ENCODE data around the gene PPL.

Gene PPL

DNA sequence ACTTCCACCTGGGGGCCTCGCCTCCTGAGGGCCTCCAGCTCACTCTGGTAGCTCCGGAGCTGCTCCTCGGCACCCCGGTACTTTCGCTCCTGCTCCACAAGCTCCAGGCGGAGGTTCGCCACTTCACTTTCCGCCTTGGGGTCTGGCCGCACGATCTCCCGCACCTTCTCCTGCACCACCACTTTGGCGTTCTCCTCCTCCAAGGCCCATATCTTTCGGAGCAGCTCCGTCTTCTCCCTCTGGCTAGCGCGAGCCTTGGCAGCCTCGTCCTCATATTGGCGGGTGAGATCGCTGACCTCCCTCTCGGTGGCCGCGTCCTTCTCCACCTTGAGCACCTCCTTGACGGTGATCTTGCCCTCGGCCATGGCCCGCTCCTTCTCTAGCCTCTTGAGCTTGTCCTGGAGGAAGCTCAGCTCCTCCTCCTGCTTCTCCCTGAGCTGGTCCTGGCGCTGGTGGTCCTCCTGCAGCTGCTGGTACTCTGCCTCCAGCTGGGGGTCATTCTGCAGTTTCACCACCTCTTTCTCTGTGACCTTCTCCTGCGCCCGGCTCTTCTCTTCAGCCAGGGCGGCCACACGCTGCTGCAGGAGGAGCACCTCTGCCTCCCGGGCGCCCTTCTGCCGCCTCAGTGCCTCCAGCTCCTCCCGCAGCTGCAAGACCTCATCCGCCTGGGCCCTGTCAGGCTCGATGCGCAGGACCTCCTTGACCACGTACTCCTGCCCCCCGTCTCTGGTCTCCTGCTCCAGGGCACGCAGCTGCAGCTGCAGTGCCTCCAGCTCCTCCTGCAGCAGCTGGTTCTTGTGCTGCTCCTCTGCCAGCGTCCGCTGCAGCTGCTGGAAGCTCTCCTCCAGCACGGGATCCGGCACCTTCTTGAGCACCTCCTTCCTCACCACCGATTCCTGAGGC is 51.7 kb downstream of the PPL start:
- DNase-seq = no peak

DNA sequence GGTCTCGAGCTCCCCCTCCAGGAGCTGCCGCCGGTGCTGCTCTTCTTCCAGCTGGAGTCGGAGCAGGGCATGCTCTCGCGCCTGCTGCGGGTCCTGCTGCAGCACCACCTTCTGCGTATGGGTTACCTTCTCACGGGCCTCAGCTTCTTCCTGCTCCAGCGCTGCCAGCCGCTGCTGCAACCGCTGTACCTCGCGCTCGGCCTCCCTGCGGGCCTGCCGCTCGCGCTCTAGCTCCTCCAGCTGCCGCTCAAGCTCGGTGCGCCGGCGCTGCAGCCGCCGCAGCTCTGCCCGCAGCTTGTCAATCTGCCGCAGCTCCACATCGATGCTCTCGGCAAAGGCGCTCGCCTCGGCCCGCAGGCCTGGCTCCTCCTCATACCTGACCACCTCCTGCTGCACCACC is 52.7 kb downstream of the PPL start:
- no peak for DNase-seq

- DNase-seq = no peak
These were observed 53.4 kb downstream of the PPL start for GRCh38 chr16:4883501-4883900.

DNA sequence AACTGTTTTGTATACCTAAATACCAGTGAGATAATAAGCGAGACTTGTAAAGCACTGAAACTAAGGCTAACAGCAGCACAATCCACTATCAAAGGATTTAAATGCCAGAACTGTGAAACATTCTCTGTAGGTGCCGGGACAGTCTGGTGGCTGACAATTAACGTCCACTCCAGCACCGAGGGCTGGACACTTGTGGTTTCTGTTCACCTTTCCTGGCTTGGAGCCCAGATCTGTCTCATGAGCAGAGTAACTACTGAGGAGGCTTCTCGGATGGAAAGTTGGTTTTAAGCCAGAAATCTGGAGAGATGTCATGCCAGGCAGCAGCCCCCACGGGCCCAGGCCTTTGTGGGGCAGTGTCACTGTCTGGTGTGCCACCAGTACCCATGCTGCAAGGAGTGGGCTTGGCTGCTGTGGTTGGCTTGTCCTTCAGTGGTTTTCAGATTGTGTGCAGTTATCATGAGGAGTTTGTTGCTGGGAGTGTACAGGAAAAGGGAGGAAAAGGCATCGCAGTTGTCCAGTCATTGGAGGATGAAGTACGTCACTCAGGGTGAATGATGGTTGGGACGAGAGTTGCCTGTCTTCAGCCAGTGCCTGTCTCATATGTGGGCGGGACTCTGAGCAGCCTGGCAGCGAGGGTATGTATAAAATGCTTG is 54.2 kb downstream of the PPL start:
- DNase-seq = peak; percentile 98

GRCh38 chr16:4882000-4882632 is 54.8 kb downstream of the PPL start:
- DNase-seq = no peak

- DNase-seq = no peak
These were observed 56.9 kb downstream of the PPL start for GRCh38 chr16:4880006-4880580.

GRCh38 chr16:4879049-4879448 is 57.9 kb downstream of the PPL start:
- no peak for DNase-seq

DNA sequence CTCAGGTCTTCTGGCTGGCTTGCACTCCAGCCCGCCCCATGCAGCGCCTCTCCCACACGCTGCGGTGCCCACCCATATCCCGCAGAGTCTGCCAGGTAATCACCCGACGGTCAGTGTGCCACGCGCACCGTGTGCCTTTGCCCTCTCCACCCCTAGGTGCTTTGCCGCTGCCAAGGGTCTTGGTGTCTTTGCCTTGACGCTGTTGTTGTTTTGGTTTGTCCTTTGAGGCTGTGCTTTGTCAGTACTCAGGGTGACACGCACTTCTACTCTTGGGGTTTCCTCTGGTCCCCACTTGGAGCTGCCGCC is 59.6 kb downstream of the PPL start:
- DNase-seq = no peak

- no peak for DNase-seq
These were observed 60.1 kb downstream of the PPL start for GRCh38 chr16:4876646-4877379.

GRCh38 chr16:4874666-4875065 is 62.3 kb downstream of the PPL start:
- DNase-seq = no peak

DNA sequence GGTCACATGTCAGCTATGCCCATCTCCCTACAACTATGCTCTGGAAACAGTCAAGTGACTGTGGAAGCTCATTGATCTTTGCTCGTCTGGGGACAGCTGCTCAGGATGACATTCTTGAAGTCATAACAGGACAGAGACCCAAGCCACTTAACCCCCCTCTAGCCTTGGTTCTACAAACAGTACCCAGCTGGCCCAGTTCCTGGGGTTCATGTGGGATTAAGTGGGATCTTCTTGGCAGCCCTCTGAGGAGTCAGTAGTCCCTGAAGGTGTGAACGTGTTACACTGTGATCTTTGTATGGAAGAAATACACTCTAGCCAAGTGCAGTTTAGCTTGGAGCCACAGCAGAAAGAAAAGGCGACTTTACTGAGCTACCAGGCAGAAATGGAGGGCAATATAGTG is 63.9 kb downstream of the PPL start:
- DNase-seq = no peak

DNA sequence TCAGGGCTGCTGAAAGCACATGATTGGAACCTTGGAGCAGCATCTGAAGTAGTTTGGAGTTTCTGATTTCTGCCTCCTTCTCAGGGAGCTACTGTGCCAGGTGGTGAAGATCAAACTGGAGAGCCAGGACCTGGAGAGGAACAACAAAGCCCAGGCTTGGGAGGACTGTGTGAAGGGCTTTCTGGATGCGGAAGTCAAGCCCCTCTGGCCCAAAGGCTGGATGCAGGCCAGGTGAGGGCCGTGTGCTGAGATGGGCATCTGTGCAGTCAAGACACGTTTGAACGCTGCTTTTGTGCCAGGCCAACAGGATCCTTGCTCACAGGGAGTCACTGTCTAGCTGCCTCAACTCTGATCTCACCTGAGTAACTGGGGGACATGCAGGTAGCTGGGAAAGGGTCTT is 65.9 kb downstream of the PPL start:
- DNase-seq = no peak

DNA sequence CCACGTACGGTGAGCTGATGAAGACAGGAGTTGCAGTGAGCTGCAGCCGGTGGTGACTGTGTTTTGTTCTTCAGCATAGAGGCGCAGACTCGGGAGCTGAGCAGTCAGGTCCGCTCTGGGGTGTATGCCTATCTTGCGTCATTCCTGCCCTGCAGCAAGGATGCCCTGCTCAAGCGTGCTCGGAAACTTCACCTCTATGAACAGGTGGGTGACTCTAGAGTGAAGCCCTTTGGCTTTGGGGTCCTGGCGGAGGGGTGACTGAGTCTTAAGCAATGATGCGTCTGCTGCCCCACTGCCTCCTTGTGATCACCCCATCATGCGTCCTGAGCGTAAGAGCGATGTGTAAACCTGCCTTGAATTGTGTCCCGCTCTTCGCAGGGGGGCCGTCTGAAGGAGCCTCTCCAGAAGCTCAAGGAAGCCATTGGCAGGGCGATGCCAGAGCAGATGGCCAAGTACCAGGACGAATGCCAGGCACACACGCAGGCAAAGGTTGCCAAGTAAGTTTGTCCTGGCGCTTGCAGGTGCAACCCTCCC is 66.7 kb downstream of the PPL start:
- DNase-seq = no peak

- DNase-seq = no peak
These were observed 67.7 kb downstream of the PPL start for GRCh38 chr16:4869147-4869805.

- no peak for DNase-seq
These were observed 68.4 kb downstream of the PPL start for GRCh38 chr16:4868535-4868934.

GRCh38 chr16:4868026-4868425 is 68.9 kb downstream of the PPL start:
- DNase-seq = no peak

GRCh38 chr16:4866586-4866985 is 70.4 kb downstream of the PPL start:
- no peak for DNase-seq

GRCh38 chr16:4865231-4865860 is 71.6 kb downstream of the PPL start:
- no peak for DNase-seq

DNA sequence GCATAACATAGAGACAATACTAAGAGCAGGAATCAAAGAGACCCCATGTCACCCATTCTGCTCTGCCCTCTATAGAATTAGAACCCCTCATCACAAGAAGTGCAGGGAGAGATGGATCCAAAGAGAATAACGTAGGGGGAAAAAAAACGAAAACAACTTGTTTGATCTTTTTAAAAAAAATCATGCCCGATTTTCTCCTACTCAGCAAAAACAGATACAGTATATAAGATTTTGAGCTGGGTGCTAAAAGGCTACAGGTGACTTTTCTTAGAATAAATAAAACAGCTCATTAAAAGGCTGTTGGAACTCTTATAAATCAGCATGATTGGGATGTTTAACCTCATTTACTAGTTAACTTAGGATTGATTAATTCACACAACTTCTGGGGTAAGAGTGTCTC is 72.2 kb downstream of the PPL start:
- DNase-seq = no peak

DNA sequence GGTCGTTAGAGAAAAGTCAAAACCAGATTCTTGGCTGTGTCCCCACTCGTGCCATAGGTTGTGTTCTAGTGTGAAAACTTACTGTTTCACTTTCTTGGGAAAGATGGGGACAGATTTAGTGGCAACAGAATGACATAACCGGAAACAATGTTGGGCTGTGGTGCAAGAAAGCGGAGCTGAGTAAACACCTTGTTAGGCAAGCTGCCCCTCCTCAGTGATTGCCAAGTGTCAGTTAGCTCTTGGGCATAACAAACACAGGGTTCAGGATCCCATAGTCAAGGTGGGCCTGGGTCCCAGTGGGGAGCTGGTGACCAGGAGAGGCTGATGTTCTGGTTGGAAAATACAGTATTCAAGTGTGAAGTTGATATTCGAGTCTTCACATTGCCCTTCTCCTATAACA is 74.3 kb downstream of the PPL start:
- no peak for DNase-seq

GRCh38 chr16:4860727-4861342 is 76.1 kb downstream of the PPL start:
- no peak for DNase-seq
